NOMO-1 treated with dmso at 0.1 percent for 144 hours (cell line): Measurements from ENCODE around the gene KIAA0513.

ENCODE experiments used
- DNase-seq: peaks from one replicate; lab custom pipeline; 2025; ENCODE audit not compliant: unreplicated experiment; lab: John Stamatoyannopoulos, UW

KIAA0513 gene

DNA sequence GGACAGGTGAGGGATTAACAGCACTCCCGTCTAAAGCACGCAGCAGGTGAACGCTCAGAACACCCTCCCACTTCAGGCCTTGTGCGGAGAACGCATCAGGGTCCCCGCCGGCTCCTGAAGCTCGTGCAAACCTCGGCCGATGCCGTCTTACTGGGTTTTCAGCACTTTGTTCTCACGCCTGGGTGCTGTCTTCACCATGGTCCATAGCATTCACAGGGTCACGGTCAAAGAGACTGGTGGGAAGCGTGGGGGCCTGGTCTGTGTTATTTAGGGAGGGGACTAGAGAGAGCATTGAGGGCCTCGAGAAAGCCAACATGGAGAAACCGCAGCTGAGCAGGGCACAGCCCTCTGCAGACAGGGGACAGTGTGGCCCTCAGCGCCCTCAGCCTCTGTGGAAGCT, 58.1 kb downstream of the KIAA0513 start:
- no peak for DNase-seq

DNA sequence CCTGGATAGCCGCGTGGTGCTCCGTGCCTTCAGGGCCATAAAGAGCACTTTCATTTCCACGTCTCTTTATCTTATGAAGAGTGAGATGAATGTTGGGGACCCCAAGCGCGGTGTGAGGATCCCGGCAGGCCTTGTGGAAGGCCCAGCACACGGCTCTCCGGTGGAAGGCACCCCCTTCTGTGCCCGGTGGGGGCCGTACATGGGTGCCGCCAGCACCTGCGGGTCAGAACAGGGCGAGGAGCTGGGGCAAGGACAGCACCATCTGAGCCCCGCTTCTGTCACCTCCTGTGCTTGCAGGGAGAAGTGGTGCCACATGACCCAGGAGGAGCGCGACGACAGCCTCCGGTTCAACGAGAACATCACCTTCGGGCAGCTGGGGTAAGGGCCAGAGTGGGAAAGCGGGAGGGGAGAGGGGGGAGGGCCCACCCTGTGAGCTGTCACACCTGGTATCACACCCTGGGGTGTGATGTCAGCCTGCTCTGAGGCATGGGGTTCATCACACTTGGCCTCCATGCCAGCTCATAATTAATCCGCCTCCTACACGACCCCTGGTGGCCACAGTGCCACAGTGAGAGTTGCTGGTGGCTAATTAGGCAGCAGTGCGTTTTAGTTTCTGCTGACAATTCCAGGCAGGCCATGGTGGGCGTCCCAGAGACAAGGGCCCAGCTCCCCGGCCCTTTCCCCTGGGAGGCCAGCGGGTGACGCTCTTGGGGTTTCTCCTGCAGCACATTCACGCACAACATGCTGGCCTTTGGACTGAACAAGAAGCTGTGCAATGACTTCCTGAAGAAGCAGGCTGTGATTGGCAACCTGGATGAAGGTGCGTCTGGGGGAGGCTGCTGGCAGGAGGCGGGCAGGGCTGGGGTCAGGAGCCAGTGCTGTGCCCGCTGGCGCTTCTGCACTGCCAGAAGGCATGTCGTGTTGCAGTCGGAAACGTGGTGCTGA, 59.0 kb downstream of the KIAA0513 start:
- DNase-seq = peak; percentile 26

GRCh38 chr16:85087899-85088569, 60.4 kb downstream of the KIAA0513 start:
- no peak for DNase-seq

GRCh38 chr16:85088570-85089199, 61.1 kb downstream of the KIAA0513 start:
- DNase-seq = no peak

GRCh38 chr16:85089525-85089924, 61.9 kb downstream of the KIAA0513 start:
- no peak for DNase-seq

DNA sequence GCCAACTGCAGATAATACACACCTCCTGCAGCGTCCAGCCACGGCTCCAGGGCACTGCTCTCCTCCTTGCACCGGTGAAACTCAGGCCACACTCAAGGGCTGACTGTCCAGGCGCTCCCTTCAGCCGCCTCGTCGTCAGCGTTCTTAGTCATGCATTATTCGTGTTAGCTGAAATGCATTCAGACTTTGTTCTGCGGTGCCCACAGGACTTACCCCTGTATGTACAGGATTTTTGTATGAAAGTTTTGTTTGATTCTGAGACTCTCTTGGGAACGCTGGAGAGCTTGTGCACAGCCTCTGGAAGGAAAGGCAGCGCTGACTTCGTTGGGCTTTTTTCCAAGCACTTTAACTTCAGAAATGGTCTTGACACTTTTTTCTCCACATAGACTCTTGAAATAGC, 62.6 kb downstream of the KIAA0513 start:
- DNase-seq = no peak

GRCh38 chr16:85090873-85091521, 63.4 kb downstream of the KIAA0513 start:
- DNase-seq = no peak

- DNase-seq = no peak
Observed at GRCh38 chr16:85091522-85091910, 63.9 kb downstream of the KIAA0513 start.

DNA sequence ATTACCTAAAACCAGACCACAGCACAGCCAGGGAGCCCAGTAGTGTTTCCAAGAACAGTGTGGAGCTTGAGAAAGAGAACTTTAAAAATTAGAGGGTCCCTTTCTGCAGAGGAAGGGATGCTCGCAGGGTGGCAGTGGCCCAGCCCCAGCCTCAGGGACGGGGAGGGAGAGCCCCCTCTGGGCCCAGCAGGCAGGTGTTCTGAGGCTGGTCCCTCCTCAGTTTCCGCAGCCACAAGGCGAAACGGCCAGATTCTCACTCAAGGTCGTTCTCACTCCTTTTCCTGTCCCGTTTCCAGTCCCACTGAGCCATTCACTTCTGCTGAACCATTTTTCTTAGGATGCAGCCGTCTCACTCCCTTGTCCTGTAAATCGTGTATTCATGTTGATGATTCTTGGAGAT, 64.7 kb downstream of the KIAA0513 start:
- no peak for DNase-seq

- DNase-seq = no peak
Observed at GRCh38 chr16:85092851-85093250, 65.3 kb downstream of the KIAA0513 start.

GRCh38 chr16:85093705-85094104, 66.1 kb downstream of the KIAA0513 start:
- DNase-seq = no peak

DNA sequence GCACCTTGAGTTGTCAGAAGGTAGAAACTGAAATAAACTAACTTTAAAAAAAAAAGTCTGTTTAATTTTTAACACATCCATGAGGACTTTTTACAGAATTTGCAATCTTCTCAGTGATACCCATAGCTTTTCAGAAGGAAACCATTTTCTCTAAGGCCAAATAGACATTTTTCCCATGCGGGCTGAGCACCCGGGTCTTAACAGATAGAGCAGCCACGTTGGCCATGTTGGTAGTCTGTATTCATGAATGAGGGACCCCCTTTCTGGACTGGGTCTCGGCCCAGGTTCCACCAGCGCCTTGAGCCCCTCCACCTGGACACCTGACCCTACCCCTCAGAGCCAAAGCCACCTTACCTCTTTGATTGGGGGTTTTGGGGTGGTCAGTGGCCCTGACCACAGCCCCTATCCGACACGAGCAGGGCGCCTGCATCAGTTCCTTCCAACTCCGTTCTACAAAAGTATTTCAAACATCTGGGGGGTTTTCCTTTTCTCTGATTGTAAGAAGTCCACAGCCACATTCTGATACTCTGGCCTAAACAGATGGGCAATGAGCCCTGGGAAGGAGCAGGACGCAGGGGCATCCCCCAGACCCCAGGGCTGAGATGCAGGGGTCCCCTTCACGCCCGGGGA, 66.7 kb downstream of the KIAA0513 start:
- DNase-seq = no peak

- DNase-seq = no peak
Observed at GRCh38 chr16:85094812-85095211, 67.2 kb downstream of the KIAA0513 start.

DNA sequence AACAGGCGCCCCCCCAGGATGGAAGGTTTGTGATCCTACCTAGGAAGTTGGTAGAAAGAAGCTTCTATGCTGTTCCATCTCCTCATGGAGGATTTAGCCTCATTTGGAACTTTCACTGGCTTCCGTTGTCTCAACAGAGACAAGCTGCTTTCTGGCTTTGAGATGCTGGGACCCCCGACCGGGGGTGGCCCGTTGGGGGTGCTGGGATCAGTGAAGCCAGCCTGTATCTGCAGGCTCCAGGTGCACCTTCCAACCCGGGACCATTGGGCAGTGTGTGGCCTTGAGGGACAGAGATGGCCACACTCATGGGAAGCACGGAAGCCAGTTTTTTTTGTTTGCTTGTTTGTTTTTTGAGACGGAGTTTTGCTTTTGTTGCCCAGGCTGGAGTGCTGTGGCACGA, 69.3 kb downstream of the KIAA0513 start:
- no peak for DNase-seq

GRCh38 chr16:85098565-85098964, 71.0 kb downstream of the KIAA0513 start:
- no peak for DNase-seq

DNA sequence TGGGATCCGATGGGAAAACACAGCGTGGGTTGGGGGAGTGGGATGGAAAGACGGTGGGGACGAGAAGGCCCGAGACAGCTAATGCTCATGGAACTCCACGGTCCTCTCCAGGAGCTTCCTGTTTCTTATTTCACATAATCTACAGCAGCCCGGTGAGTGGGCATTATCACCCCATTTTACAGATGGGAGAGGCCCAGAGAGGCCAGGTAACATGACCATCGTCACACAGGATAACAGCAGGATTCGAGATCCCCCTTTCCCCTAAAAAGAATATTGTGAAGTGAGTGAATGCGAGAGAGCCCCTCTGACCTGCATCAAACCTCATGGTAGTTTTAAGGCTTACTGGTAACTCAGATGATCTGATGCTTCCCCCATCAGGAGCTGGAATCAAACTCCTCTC, 72.7 kb downstream of the KIAA0513 start:
- no peak for DNase-seq

- no peak for DNase-seq
Observed at GRCh38 chr16:85101956-85102630, 74.5 kb downstream of the KIAA0513 start.

DNA sequence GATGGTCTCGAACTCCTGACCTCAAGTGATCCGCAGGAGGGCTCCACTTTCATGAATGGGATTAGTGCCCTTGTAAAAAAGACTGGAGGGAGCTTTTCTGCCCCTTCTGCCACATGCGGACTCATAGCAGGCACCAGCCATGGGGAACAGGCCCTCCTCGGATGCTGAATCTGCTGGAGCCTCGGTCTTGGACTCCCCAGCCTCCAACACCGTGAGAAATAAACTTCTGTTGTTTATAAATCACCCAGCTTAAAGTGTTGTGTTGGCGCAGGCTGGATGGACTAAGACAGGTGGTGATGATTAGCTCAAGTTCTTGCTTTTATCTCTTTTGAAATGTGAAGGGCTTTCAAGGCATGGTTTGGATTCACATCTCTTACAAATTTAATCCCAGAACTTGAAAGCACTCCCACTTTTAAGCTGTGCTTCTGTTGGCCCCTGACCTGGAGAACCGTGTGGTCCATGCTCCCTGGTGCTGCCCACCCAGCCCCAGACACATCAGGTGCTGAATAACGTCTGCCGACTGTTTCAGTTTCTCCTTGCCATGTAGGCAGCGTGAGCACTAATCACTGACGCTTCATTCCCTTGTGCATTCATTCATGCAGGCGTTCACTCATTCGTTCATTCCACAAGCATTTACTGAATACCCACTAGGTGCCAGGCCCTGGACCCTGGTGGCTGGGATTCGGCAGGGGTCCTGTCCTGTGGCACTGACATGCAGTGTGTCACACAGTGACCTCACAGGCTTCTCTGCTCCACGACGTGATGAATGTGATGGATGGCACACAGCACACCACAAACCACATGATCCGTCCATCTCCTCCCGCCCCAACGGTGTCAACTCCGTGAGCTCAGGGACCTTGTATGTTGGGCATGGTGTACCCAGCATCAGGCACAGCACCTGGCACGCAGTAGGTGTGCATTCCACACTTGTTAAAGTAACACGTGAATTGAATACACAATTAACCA, 75.8 kb downstream of the KIAA0513 start:
- DNase-seq = no peak

GRCh38 chr16:85104147-85104546, 76.6 kb downstream of the KIAA0513 start:
- no peak for DNase-seq
